CD4-positive, alpha-beta T cell treated with Interleukin-4 for 1 hour (primary cell): ENCODE measurements around the gene KRT82.
"Not testable (repeated sequence)": the region's sequence is repeated elsewhere in the genome, so short reads cannot be mapped to it uniquely, and the experiment has no call there.

ENCODE experiments used
- DNase-seq, 2 donors: peaks; one replicate each; pipeline ENCODE4 v3.0.0-alpha.2; 2020 to 2022

The KRT82 gene

GRCh38 chr12:52434760-52435530 is 28.8 kb upstream of the KRT82 start:
- no peak for DNase-seq

- DNase-seq = no peak
Measured at GRCh38 chr12:52434081-52434733, 28.1 kb upstream of the KRT82 start, which contains the start of gene KRT75. TSS of gene KRT75 (minus strand) at chr12:52434371. CDS start at chr12:52434304, 67 bp downstream.

- DNase-seq = no peak
Measured at GRCh38 chr12:52433501-52434080, 27.5 kb upstream of the KRT82 start.

- no peak for DNase-seq
Measured at GRCh38 chr12:52432559-52433207, 26.5 kb upstream of the KRT82 start.

- no peak for DNase-seq
Measured at GRCh38 chr12:52428121-52428520, 22.0 kb upstream of the KRT82 start.

- DNase-seq = no peak
Measured at GRCh38 chr12:52427083-52427482, 20.9 kb upstream of the KRT82 start.

GRCh38 chr12:52426034-52426433 is 19.9 kb upstream of the KRT82 start:
- DNase-seq = no peak

- DNase-seq = no peak
Measured at GRCh38 chr12:52425466-52425865, 19.3 kb upstream of the KRT82 start.

GRCh38 chr12:52423661-52424500 is 17.7 kb upstream of the KRT82 start:
- no peak for DNase-seq

GRCh38 chr12:52423035-52423434 is 16.9 kb upstream of the KRT82 start:
- DNase-seq = no peak

GRCh38 chr12:52419656-52420055 is 13.5 kb upstream of the KRT82 start:
- DNase-seq = no peak

GRCh38 chr12:52418576-52419110 is 12.5 kb upstream of the KRT82 start:
- DNase-seq = no peak

GRCh38 chr12:52417740-52418139 is 11.6 kb upstream of the KRT82 start:
- no peak for DNase-seq

GRCh38 chr12:52416795-52417194 is 10.7 kb upstream of the KRT82 start:
- DNase-seq = no peak

GRCh38 chr12:52415870-52416750 is 10.0 kb upstream of the KRT82 start:
- DNase-seq = no peak

- DNase-seq = no peak
Measured at GRCh38 chr12:52414936-52415335, 8.8 kb upstream of the KRT82 start.

- no peak for DNase-seq
Measured at GRCh38 chr12:52413782-52414345, 7.7 kb upstream of the KRT82 start.

- no peak for DNase-seq
Measured at GRCh38 chr12:52413202-52413601, 7.1 kb upstream of the KRT82 start.

- DNase-seq = no peak
Measured at GRCh38 chr12:52411815-52412214, 5.7 kb upstream of the KRT82 start.

- not testable (repeated sequence) for DNase-seq
Measured at GRCh38 chr12:52410589-52411248, 4.6 kb upstream of the KRT82 start.
